GM12873 (cell line): ENCODE data around the gene STAB1.

Experiments used
- CTCF ChIP-seq: IDR thresholded peaks from 2 replicates; pipeline ENCODE4 v1.5.1; 2012; ENCODE audit warnings: low read depth, mild to moderate bottlenecking, moderate library complexity, low read length, control low read depth; ENCODE audit not compliant: insufficient read depth; ENCODE audit errors: missing control alignments

The STAB1 gene

DNA sequence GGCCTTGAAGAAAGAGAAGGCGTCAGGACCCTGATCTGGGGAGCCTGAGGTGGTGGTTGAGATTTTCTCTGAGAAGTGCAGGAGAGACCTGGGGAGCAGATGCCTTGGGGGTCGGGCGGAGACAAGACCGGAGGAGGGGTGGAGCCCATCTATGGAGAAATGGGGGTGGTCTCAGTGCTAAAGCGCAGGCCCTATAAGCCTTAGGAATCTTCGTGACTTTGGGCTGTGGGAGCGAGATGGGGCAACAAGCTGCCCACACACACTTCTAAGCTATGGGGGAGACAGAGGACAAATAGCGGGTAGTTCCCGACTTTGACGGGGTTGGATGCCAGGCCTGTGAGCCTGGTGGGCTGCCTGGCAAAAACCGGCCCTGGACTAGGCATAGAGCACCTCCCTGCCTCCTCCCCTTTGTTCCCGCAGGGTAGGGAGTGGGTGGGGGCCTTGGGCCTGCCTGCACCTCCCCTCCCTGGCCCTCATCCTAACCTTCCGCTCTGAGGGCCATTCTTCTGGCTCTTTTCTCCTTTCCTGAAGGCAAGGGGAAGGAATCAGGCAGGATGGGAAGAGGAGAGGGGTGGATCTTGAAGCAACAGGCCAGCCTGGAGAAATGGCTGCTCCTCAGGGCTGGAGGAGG lies 38.9 kb upstream of the STAB1 start:
- no peak for TF ChIP-seq CTCF

DNA sequence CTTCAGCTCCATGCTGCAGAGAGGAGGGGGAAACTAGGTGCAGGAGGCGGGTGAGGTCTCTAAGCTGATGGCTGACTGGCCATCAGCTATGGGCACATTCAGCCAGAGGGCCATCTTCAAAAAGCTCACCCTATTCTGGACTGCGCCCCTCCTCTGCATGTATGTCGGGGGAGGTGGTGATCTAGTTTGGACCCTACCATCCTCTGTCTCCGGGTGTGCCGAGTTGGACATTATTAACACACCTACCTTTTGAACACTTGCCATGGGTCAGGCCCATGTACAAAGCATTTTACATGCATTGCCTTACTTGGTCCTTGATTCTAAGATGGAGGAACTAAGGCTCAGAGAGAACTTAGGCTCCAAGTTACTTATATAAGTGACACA lies 38.3 kb upstream of the STAB1 start:
- no peak for TF ChIP-seq CTCF

DNA sequence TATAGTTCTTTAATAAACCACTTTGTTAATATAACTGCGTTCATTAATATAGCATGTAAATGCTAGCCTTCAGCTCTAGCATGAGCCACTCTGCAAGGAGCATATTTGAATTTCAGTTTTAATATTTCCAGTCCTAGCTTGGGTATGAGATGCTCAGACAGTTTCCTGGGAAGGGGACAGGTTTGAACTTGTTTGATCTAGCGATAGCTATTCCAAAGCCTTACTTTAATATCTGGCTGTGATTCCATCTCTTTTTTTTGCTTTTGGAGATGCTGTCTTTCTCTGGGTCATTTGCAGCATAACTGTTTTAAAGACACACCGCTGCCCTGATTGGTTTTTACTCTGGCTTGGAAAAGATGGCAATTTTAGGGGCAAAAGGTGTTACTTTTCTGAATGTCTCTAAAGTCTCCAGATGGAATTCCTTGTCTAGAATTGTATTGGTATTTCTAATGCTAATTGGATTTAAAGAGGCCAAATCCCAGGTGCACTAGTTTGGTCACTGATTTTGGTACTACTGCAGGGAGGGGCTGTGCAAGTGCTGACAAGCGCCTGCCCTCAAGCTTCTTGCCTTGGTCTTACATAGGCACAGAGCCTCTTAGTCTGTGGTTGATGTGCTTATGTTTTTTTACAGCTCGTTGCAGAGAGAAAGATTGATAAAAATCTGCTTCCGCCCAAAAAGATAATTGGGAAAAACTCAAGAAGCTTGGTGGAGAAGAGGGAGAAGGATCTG lies 36.9 kb upstream of the STAB1 start:
- TF ChIP-seq CTCF = no peak

DNA sequence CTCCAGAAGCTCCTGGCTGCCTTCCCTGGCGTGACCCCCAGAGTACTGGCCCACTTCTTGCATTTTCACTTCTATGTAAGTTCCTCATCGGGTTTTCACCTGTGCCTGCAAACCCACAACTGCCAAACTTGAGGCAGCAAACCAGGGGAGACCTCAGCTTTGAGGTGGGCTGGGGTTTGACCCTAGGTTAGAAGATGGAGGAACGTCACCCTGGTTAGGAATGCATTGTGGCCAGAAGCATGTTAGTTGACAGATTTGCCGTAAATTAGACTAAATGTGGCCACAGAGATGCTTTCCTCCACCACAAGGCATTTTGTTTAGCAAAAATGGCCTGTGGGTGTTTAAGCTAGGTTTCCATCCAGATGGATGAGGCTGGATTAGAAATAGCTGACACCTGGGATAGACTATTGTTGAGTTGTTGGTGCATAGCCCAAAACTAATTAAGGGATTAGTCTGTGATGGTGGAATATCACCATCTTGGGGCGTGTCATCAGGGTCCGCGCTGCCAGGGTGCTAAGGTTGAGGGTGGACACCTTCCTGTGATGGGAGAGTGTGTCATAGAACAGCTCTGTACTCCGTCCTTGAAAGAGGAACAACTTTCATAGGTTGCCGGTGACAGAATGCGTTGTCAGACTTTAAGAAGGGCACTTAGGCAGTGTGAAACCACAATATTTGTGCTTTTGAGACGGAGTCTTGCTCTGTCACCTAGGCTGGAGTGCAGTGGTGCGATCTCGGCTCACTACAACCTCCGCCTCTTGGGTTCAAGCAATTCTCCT lies 36.2 kb upstream of the STAB1 start:
- no peak for TF ChIP-seq CTCF

DNA sequence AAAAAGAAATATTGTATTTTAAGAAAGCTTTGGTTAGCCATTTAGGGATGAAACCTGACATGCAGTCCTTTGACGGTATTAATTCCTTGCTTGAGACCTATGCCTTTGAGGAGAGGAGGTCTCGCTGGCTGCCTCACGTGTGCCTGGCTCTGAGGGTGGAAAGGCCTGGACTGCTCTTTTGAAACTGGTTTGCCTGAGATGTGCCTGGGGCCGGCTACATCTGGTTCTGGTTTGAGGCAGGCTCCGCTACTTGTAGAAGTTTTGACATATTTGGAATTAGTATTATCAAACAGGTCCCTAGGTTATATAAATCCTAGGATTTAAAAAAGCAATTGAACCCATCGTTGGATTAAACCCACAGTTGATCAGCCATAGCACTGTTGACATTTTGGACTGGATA lies 33.3 kb upstream of the STAB1 start:
- no peak for TF ChIP-seq CTCF

DNA sequence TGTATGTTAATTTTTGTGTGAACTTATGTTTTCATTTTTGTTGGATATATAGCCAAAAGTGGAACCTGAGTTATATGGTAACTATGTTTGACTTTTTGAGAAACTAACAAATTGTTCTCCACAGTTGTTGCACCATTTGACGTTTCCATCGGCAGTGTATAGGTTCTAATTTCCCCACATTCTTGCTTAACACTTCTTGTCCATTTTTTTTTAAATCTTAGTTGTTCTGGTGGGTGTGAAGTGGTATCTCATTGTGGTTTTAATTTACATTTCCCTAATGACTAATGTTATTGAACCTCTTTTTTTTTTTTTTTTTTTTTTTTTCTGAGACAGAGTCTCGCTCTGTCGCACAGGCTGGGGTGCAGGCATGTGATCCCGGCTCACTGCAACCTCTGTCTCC lies 31.7 kb upstream of the STAB1 start:
- TF ChIP-seq CTCF = no peak

DNA sequence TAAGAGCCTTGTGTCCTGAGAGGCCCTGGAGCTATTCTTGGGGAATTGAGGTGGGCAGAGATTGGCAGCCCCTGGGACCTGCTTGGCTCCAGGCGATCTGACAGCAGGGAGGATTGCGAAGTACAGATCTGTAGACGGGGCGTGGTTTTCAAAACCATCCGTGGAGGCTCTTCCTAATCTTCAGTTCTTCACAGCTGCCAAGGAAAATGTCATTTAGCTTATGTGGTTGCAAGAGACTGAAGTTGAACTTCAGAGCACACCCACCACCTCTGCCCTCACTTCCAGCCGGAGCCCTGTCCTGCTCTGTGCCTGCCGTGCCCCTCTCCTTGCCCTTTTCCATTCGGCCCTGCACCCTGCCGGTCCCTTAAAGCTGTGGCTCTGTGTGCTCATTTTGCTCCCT lies 26.8 kb upstream of the STAB1 start:
- TF ChIP-seq CTCF = no peak
